ENCODE data around the gene NECTIN3. TPM values are rescaled to one million over a fixed set of nuclear protein-coding genes. Genes with fewer than 3 reads are reported as not detected.

The NECTIN3 gene
- total and polyA plus RNA-seq, 10 of the 15 experiments (the other 5 are each of a cell fraction or from before 2014, with no cell fraction given), result 0.21 TPM; not detected in 9

- DNase-seq (ENCODE audit: low read depth, low spot score) (no peak), FAIRE-seq (no peak), ATAC-seq (no peak)
- Histone ChIP-seq H3K79me2 (ENCODE audit: control insufficient read depth, insufficient read depth, low read length) (no peaks in the 10 kb centered on the region), H3K9ac (ENCODE audit: control insufficient read depth, insufficient read depth, low read length) (no peak overlapping the region), H3K36me3 (ENCODE audit: control insufficient read depth in 2 of 2, insufficient read depth in 2 of 2, low read length in 1 of 2) (no peaks in the 10 kb centered on the region), H3K4me2 (ENCODE audit: control insufficient read depth, insufficient read depth) (no peak overlapping the region), H4K20me1 (ENCODE audit: control insufficient read depth, insufficient read depth) (no peaks in the 10 kb centered on the region), H3K27me3 (replicated peaks in 1 of 2; ENCODE audit: control insufficient read depth in 2 of 2, insufficient read depth in 2 of 2, low read length in 1 of 2) (no peaks in the 10 kb centered on the region), H3K9me3 (replicated peaks; ENCODE audit: control insufficient read depth, insufficient read depth, low read length) (no peaks in the 10 kb centered on the region), H3K4me3 (no peak overlapping the region), H3K4me1 (ENCODE audit: control insufficient read depth, insufficient read depth, low read length) (no peaks in the 10 kb centered on the region), H3K27ac (ENCODE audit: control insufficient read depth, insufficient read depth) (no peak overlapping the region), H2AFZ (ENCODE audit: control insufficient read depth, low read depth, low read length) (no peak overlapping the region)
- SMC1A ChIA-PET (ENCODE audit: uncharacterized antibody, unreplicated experiment), result no interaction called here
- CTCF ChIA-PET, result interaction anchor here (1.2 kb wide), 1 partner anchor 9 kb away, joined by 3 read pairs; no protein-coding TSS in a partner anchor
- BruUV-seq (replicated peaks), result no TSS peak
- intact Hi-C loops (cut with micrococcal nuclease; ENCODE audit: unreplicated experiment), result no loop called here
- RAD21 ChIA-PET (ENCODE audit: unreplicated experiment), result no interaction called here
- in situ Hi-C loops (cut with MboI), result no loop called here
- 0% methylated on average over 2 of the region's 2 CpGs for WGBS (ENCODE audit: insufficient coverage, insufficient replicate concordance, low lambda C conversion rate, missing lambda C conversion rate)
- POLR2A ChIA-PET, result no interaction called here
- TF ChIP-seq RUNX3 (IDR thresholded peaks at IDR 0.05; ENCODE audit: low read length) (no peak), CBX3 (IDR thresholded peaks at IDR 0.05; ENCODE audit: borderline replicate concordance, low read depth) (no peak), BMI1 (IDR thresholded peaks at IDR 0.05; ENCODE audit: borderline replicate concordance) (no peak), EED (IDR thresholded peaks at IDR 0.05; ENCODE audit: low read depth) (no peak), BCLAF1 (IDR thresholded peaks at IDR 0.05) (no peak), NKRF (conservative IDR thresholded peaks at IDR 0.05) (no peak), E2F8 (IDR thresholded peaks at IDR 0.05; ENCODE audit: low read depth, partially characterized antibody) (no peak), HCFC1 (IDR thresholded peaks at IDR 0.05; ENCODE audit: low read length) (no peak), ESRRA (IDR thresholded peaks at IDR 0.05; ENCODE audit: low read length) (no peak), ZBTB11 (CRISPR knock-in tag; IDR thresholded peaks at IDR 0.05) (no peak), RCOR1 (conservative IDR thresholded peaks at IDR 0.05; ENCODE audit: low read depth, low read length) (no peak), NR2F1 (conservative IDR thresholded peaks at IDR 0.05) (no peak), ZNF384 (IDR thresholded peaks at IDR 0.05; ENCODE audit: borderline replicate concordance, low read depth, low read length) (no peak), NFYB (IDR thresholded peaks at IDR 0.05; ENCODE audit: insufficient read depth, low read depth, low read length) (no peak), ZBED1 (IDR thresholded peaks at IDR 0.05; ENCODE audit: borderline replicate concordance) (no peak)
Measured at GRCh38 chr3:111107662-111108035, 36.0 kb downstream of the NECTIN3 start.

Data from GM12878 (cell line).